GM23338 (cell line): ENCODE results near the gene STAC.

Experiments
- CREB1 ChIP-seq: fragments of 250-450 bp; sonication (Bioruptor Pico); IDR thresholded peaks from 2 replicates; pipeline ENCODE4 v1.5.0; 2020; ENCODE audit warnings: low read depth, mild to moderate bottlenecking, moderate library complexity
- CTCF ChIP-seq, 2 experiments: fragments of 200-600 bp in 1 of 2; sonication (generic) in 1 of 2; conservative IDR thresholded peaks; 2 replicates each; pipeline versions ENCODE4 v1.5.1 to v1.6.1; 2016 to 2017; ENCODE audit warnings: antibody characterized with exemption in 2 of 2, low read depth in 2 of 2, mild to moderate bottlenecking in 2 of 2, moderate library complexity in 1 of 2
- ETS1 ChIP-seq: IDR thresholded peaks from 2 replicates; pipeline ENCODE4 v1.6.1; 2016; ENCODE audit warnings: antibody characterized with exemption
- EZH2 ChIP-seq: fragments of 200-600 bp; sonication (generic); IDR thresholded peaks from one replicate; pipeline ENCODE4 v1.8.0; 2017; ENCODE audit warnings: antibody characterized with exemption, mild to moderate bottlenecking, low read depth; ENCODE audit not compliant: unreplicated experiment
- EZH2phosphoT487 ChIP-seq: fragments of 200-600 bp; sonication (generic); IDR thresholded peaks from one replicate; pipeline ENCODE4 v1.8.1; 2018; ENCODE audit warnings: antibody characterized with exemption; ENCODE audit not compliant: unreplicated experiment
- JUNB ChIP-seq: IDR thresholded peaks from one replicate; pipeline ENCODE4 v1.6.1; 2016; ENCODE audit warnings: antibody characterized with exemption; ENCODE audit not compliant: unreplicated experiment
- NANOG ChIP-seq: IDR thresholded peaks from 2 replicates; pipeline ENCODE4 v1.6.1; 2016; ENCODE audit warnings: antibody characterized with exemption, borderline replicate concordance
- POLR2AphosphoS5 ChIP-seq: IDR thresholded peaks from 2 replicates; pipeline ENCODE4 v1.6.1; 2016; ENCODE audit warnings: antibody characterized with exemption, low read depth
- REST ChIP-seq: IDR thresholded peaks from one replicate; pipeline ENCODE4 v1.6.1; 2018; ENCODE audit warnings: antibody characterized with exemption; ENCODE audit not compliant: unreplicated experiment
- STAT1 ChIP-seq: IDR thresholded peaks from one replicate; pipeline ENCODE4 v1.6.1; 2016; ENCODE audit warnings: antibody characterized with exemption; ENCODE audit not compliant: unreplicated experiment
- ZNF114 ChIP-seq: fragments of 250-450 bp; sonication (Bioruptor Pico); IDR thresholded peaks from 2 replicates; pipeline ENCODE4 v1.5.0; 2020; ENCODE audit warnings: mild to moderate bottlenecking, moderate library complexity
- ZNF462 ChIP-seq: fragments of 250-450 bp; sonication (Bioruptor Pico); IDR thresholded peaks from 2 replicates; pipeline ENCODE4 v1.5.0; 2020; ENCODE audit warnings: mild to moderate bottlenecking, moderate library complexity

DNA sequence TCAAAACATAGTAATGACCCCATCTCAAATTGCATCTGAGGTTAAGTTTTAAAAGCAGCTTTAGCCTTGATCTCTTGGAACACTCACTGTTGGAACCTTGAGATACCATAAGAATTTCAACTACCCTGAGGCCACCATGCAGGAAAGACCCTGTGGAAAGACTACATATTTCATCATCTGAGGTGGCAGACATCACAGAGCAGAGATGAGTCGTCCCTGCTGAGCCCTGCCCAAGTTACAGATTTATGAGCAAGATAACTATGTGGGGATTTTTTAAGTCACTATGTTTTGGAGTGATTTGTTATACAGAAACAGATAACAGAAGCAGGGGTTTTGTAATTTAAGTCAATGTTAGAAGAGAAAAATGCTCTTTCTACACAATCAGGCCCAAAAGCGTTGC is 168.4 kb downstream of the STAC start:
- TF ChIP-seq EZH2phosphoT487: no peak
- TF ChIP-seq CTCF (conservative IDR thresholded peaks at IDR 0.05; ENCODE audit: low read depth in 2 of 2): no peak
- TF ChIP-seq EZH2: no peak
- TF ChIP-seq POLR2AphosphoS5: no peak
- TF ChIP-seq REST: no peak
- TF ChIP-seq ZNF114 (CRISPR knock-in tag): no peak
- no peak for TF ChIP-seq CREB1 (CRISPR knock-in tag)
- no peak for TF ChIP-seq NANOG
- no peak for TF ChIP-seq JUNB
- TF ChIP-seq ETS1: no peak
- no peak for TF ChIP-seq ZNF462
- no peak for TF ChIP-seq STAT1
